OCI-LY3 (cell line): ENCODE data around the gene PEX3.

Experiments used
- CTCF ChIP-seq: fragments of 200-600, 300-600 bp; sonication (generic); IDR thresholded peaks from 2 replicates; pipeline ENCODE4 v1.5.1; 2014; ENCODE audit warnings: antibody characterized with exemption, low read length, low read depth
- EZH2phosphoT487 ChIP-seq: fragments of 200-600 bp; shearing (Covaris generic); IDR thresholded peaks from 2 replicates; pipeline ENCODE4 v1.6.1; 2018; ENCODE audit warnings: antibody characterized with exemption, mixed run types, low read depth

GRCh38 chr6:143529095-143529494, 78.5 kb downstream of the PEX3 start:
- TF ChIP-seq CTCF (peak; percentile 56), EZH2phosphoT487 (no peak)
